Left ventricle myocardium inferior (tissue), 1 donor: ENCODE measurements around the gene ELMOD3. TPM values are rescaled to one million over a fixed set of nuclear protein-coding genes. Genes with fewer than 3 reads are reported as not detected.

Experiments
- DNase-seq: peaks from one replicate; pipeline ENCODE4 v3.0.0-alpha.2; 2020
- H3K27ac ChIP-seq: fragments of 200-600 bp; replicated peaks from 2 replicates; pipeline ENCODE4 v1.8.0; 2021
- H3K27me3 ChIP-seq: fragments of 200-600 bp; 2 replicates; pipeline ENCODE4 v1.8.0; 2021; ENCODE audit warnings: low read depth
- H3K36me3 ChIP-seq: fragments of 200-600 bp; 2 replicates; pipeline ENCODE4 v1.8.0; 2021
- H3K4me1 ChIP-seq: fragments of 200-600 bp; 2 replicates; pipeline ENCODE4 v1.8.0; 2021
- H3K4me3 ChIP-seq: fragments of 200-600 bp; 2 replicates; pipeline ENCODE4 v1.8.0; 2021; ENCODE audit warnings: mild to moderate bottlenecking, moderate library complexity
- H3K9me3 ChIP-seq: fragments of 200-600 bp; replicated peaks from 2 replicates; pipeline ENCODE4 v1.8.0; 2021
- CTCF ChIP-seq: fragments of 200-600 bp; IDR thresholded peaks from 2 replicates; pipeline ENCODE4 v1.8.0; 2021; ENCODE audit warnings: antibody characterized with exemption, mild to moderate bottlenecking, borderline replicate concordance
- intact Hi-C: fragments of 100-400 bp; cut with micrococcal nuclease; formaldehyde crosslinking; loops from one replicate; pipeline ENCODE4 v1.11.0; 2022
- total RNA-seq: library from RNA; stranded (reverse); fragmentation: NEBNext Ultra II Directional; extraction: Animal tissue kit (Norgen Biotek cat#: 25700); gene quantifications from one replicate; pipeline ENCODE4 v1.2.1, GENCODE V29; 2021
- donor health status: DM: no; HTN: yes; CAD: no; lungs with severe emphysema.

The ELMOD3 gene
- total RNA-seq, 1 donor from 2014 or later, result 10.6 TPM

GRCh38 chr2:85401464-85401805 is 46.9 kb downstream of the ELMOD3 start:
- Histone ChIP-seq H3K4me3 (no peak overlapping the region), H3K27ac (no peak overlapping the region), H3K36me3 (no peaks in the 10 kb centered on the region), H3K9me3 (peaks cover 21% of the 10 kb centered on the region), H3K27me3 (no peaks in the 10 kb centered on the region), H3K4me1 (no peaks in the 10 kb centered on the region)
- DNase-seq, result no peak
- no peak for TF ChIP-seq CTCF
- intact Hi-C loops, result no loop called here

- intact Hi-C loops, result no loop called here
- Histone ChIP-seq H3K4me1 (no peaks in the 10 kb centered on the region), H3K36me3 (no peaks in the 10 kb centered on the region), H3K9me3 (peaks cover 21% of the 10 kb centered on the region), H3K27me3 (no peaks in the 10 kb centered on the region), H3K4me3 (no peak overlapping the region), H3K27ac (no peak overlapping the region)
- no peak for TF ChIP-seq CTCF
- no peak for DNase-seq
These were observed 47.3 kb downstream of the ELMOD3 start for GRCh38 chr2:85401844-85402243.

GRCh38 chr2:85405201-85406059 is 50.9 kb downstream of the ELMOD3 start:
- H3K9me3 ChIP-seq, result peaks cover 21% of the 10 kb centered on the region
- H3K27ac ChIP-seq, result peak overlapping the region; percentile 23
- intact Hi-C loops, result no loop called here
- no peak for DNase-seq
- H3K36me3 ChIP-seq, result no peaks in the 10 kb centered on the region
- H3K4me3 ChIP-seq, result no peak overlapping the region
- peaks cover 7% of the 10 kb centered on the region for H3K4me1 ChIP-seq
- no peak for TF ChIP-seq CTCF
- H3K27me3 ChIP-seq, result peaks cover 7% of the 10 kb centered on the region

- Histone ChIP-seq H3K4me1 (peaks cover 16% of the 10 kb centered on the region), H3K27ac (no peak within 1 kb of the TSS), H3K27me3 (peaks cover 41% of the 10 kb centered on the region), H3K4me3 (peak within 1 kb of the TSS; percentile 19), H3K9me3 (peaks cover 2% of the 10 kb centered on the region), H3K36me3 (no peaks in the 10 kb centered on the region)
- DNase-seq, result peak; percentile 50
- TF ChIP-seq CTCF, result no peak
- intact Hi-C loops, result no loop called here
These were observed 55.4 kb downstream of the ELMOD3 start, which contains the start of gene CAPG for GRCh38 chr2:85409845-85410583. CAPG (minus strand) TSS chr2:85410366; CDS start chr2:85402145, 8,221 bp downstream.

- peaks cover 16% of the 10 kb centered on the region for H3K4me1 ChIP-seq
- H3K27ac ChIP-seq, result no peak overlapping the region
- TF ChIP-seq CTCF, result no peak
- no peaks in the 10 kb centered on the region for H3K36me3 ChIP-seq
- DNase-seq, result no peak
- no peaks in the 10 kb centered on the region for H3K9me3 ChIP-seq
- peaks cover 41% of the 10 kb centered on the region for H3K27me3 ChIP-seq
- no peak overlapping the region for H3K4me3 ChIP-seq
- intact Hi-C loops, result no loop called here
These were observed 56.2 kb downstream of the ELMOD3 start for GRCh38 chr2:85410584-85411404.
